GM21381 (cell line): ENCODE measurements around the gene SAMD14.

Experiments
- ATAC-seq: cut with Tn5 transposase; IDR thresholded peaks from one replicate; pipeline ENCODE4 v1.9.1; 2021; ENCODE audit warnings: mild to moderate bottlenecking, moderate library complexity; ENCODE audit not compliant: unreplicated experiment

The SAMD14 gene

DNA sequence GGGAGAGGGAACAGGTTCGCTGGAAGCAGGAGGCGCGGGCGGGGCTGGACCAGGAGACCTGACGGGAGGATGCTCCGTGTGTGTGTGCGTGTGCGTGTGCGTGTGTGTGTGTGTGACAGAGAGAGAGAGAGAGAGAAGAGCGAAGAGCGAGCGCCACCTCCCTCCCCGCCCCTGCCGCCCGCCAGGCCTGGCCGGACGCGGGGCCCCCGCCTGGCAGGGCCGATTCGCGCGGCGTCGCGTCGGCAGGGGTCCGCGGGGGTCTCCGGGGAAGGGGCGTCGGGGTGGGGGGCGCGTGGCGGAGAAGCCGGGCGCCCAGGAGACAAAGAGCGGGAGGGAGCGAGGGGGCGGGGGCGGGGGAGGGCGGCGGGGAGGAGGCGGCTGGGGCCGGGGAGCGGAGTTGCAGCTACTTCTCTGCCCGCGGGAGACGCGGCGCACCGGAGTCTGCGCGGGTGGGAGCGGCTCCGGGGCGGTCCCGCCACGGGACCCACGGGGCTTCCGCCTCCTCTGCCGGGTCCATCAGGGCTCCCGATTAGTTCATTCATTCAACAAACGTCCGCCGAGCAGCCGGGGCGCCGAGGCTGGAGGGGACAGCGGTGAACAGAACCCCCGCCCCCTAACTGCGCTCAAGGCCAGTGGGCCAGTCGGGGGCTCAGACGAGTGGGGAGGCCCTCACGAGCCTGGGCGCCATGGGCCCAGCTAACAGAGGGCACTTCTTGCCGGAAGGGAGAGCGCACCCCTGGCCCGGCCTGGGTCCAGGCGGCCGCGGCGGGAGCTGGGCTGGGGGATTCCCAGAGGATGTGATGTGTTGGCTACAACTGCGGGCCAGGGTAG lies at the start of gene SAMD14:
Gene SAMD14 (minus strand): TSS at position 433 of the 831 bp plus-strand sequence. CDS start 5,201 bp downstream, outside the sequence.
- no peak for ATAC-seq

DNA sequence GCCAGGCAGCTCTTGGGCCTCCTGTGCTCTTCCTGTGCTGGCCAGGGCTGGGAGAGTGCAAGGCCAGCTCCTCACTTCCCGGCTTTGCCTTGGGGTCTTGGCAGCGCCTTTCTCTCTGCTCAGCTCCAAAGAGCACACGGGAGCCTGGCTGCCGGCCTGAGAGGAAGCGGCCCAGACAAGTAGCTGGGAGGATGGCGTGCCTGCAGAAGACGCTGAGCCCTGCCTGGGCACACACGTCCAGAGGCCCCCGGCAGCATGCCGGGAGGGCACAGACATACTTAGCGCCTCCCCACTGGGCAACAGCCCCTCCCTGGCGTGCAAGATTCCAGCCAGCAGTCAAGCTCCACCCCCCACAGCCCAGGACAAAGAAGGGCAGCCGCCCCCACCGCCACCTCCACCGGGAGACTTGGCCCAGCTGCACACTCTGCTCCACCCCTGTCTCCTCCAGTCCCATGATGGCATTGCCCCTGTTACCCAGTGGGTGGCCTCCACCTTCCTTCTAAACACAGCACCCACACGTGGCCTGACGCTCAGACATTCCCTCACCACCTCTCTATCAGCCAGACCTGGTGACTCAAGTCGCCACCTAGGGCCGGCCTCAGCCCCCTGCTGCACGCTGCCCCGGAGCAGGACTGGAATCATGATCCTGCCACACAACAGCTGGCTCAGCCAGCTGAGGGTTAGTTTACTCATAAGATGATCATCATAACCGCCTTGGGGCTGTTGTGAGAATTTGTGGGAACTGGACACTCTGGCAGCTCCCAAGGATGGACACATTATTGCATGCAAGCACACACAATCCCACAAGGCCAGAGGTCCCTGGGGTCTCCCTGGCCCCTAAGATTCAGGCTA lies 48.2 kb upstream of the SAMD14 start:
- ATAC-seq: no peak

DNA sequence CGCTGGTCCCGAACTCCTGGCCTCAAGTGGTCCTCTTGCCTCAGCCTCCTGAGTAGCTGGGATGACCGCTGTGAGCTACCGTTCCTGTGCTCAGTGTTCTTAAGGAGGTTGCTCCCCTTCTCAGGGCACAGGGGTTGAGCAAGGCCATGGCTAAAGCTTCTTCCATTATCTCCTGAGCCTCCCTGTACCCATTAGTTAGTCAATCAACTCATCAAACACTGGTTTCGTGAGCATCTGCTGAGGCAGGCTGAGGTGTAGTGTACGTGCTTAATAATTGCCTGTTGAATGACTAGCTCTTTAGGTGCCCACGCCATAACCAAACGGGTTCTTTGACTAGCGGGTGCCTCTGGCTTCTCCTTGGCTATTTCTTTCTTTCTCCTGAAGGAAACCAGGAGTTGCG lies 47.5 kb upstream of the SAMD14 start:
- no peak for ATAC-seq

DNA sequence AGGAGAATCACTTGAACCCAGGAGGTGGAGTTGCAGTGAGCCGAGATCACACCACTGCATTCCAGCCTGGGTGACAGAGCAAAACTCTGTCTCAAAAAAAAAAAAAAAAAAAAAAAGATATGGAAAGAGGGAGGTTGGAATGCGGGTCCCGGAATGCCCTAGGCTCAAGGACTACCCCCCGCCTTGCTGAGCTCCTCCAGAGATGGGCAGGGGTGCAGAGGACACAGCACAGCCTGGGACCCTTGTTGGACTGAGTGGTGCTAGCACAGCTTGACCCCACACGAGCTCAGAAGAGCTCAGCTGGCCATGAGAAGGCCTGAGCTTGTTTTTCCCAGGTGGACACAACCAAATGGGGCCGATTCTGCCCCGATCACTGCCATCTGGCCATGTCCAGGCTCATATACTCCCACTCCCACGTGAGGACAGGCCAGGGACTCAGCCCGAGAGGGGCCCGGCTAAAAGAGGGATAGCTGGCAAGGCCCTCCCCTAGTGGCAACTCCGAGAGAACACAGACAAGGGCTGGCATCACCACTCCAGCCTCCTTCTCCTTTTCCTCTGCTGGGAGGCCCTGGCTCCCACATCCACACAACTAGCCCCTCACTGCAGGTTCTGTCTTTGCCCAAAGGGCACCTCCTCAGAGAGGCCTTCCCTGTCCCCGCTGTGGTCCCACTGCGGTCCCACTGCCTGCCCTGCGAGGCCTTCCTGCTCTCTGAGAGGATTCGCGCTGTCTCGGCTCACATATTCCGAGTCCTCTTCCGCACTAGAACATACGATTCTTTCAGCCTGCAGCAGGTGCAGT lies 46.8 kb upstream of the SAMD14 start:
- no peak for ATAC-seq

DNA sequence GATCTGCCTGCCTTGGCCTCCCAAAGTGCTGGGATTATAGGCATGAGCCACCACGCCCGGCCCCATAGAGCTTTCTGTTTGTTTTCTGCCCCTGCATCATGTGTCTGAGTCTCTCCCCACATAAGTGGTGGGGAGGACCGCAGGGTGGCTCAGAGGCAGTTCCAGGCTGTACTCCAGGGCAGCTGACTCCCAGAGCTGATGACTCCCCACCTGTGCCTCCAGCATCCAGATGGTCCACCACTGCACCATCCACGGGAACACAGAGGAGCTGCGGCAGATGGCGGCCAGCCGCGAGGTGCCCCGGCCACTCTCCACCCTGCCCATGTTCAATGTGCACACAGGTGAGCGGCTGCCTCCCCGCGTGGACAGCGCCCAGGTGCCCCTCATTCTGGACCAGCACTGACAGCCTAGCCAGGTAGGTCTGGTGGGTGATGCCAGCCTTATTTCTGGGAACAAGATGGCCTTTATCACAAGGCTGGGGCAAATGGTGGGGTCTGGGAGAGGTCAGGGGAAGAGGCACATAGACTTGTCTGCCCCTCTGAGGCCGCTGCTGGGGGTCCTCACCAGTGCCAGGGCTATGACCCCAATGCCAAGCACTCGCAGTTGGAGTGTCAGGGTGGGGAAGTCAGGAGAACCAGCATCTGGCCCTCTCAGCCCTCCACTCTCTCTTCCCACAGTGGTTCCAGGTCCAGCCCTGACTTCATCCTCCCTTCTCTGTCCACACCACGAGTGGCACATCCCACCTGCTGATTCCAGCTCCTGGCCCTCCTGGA lies 45.3 kb upstream of the SAMD14 start:
- no peak for ATAC-seq

DNA sequence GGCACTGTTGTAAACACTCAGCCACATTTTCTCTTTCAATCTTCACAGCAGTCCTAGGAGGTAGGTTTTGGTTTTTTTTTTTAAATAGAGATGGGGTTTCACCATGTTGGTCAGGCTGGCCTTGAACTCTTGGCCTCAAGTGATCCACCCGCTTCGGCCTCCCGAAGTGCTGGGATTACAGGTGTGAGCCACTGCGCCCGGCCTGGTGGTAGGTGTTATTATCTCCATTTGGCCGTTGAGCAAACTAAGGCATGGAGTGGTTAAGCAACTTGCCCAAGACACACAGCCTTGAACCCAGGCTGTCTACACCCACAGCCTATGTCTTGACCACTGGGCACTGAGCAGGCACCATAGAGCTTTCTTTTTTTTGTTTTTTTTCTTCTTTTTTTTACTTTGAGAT lies 44.5 kb upstream of the SAMD14 start:
- ATAC-seq: no peak

DNA sequence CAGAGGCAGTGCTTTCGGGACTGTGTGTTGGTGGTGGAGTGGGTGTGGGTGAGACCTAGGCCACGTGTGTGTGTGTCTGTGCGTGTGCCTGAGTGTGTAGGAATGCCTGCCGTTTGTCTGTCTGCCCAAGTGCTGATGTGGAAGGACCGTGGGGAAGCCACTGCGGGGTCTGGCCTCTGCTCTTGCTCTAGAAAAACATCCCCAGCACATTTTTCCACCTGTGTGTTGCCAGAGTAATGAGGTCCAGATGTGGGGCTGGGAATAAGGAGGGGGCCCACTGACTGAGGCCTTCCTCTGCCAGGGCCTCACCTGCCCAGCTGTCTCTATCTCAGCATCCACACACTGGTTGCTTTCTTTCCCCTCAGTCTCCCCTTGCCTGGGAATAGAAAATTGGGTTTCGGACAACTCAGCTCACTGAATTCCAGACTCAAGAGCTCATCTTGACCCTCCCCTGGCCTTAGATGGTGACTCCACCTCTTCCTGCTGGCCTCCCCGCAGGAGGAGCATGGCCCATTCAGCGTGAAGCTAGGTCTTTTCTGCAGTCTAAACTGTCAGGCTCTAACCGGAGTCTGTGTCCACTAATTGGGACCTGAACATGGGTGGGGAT lies 43.5 kb upstream of the SAMD14 start:
- no peak for ATAC-seq

DNA sequence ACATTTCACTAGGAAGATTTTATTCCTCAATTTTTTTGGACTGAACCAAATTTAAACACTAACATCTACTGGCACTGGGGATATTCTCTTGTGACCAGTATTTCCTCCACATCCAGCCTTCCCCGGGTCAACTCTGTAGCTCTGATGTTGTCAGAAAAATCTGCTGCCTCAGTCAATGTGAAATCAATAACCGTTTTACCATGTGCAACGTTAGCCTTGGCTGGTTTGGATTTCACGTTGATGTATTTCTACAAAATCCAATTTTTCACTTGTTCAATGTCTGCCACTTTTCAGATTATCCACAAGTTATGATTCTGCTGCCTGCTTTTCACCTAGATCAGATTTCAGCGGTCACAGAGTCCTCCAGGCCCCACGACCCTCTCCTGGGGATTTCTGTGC lies 43.0 kb upstream of the SAMD14 start:
- no peak for ATAC-seq

DNA sequence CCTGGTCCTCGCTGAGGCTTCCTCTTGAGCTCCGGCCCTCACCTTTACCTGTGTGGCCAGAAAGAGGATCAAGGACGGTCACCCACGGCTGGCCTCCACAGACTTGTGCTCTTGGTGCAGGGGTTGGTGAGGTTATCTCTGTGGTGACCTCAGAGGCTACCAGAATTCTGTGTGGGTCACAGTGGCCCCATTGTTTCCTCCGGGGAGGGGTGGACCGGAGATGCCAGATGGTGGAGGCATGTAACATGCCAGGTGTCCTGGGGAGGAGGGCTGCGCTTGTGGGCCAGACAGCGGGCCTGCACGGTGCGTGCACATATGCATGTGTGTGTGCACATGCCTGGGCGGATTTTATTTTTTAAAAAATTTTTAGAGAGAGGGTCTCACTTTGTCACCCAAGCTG lies 42.2 kb upstream of the SAMD14 start:
- no peak for ATAC-seq

DNA sequence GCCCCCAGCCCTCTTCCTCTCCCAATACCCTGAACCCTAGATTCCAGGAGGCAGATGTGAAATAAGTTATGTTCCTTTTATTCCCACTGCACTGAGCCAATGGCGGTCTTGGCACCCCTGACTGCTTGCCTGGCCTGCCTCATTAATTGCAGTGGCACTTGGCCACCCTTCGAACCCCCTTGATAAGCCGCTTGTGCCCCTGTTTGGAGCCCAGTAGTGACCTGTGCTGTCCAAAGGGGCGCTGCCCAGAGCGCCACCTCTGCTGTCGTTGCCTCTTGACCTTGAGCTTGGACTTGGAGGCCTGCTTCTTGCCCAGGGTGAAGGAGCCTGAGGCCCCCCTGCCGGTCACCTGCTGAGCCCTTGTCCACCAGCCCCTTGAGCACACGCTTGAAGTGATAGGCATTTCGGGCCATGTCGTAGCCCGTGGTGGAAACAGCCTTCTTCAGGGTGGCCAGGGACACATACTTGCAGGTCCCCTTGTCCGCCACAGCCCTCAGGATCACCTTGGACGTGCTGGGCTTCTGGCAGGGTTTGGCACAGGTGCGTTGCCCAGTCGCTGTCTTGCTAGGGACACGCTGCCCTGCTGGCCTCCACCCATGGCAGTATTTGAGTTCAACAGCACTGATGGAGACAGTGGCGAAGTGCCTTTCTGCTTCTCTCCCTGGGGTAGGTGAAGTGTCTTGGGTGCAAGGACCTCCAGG lies 41.6 kb upstream of the SAMD14 start:
- ATAC-seq: no peak

DNA sequence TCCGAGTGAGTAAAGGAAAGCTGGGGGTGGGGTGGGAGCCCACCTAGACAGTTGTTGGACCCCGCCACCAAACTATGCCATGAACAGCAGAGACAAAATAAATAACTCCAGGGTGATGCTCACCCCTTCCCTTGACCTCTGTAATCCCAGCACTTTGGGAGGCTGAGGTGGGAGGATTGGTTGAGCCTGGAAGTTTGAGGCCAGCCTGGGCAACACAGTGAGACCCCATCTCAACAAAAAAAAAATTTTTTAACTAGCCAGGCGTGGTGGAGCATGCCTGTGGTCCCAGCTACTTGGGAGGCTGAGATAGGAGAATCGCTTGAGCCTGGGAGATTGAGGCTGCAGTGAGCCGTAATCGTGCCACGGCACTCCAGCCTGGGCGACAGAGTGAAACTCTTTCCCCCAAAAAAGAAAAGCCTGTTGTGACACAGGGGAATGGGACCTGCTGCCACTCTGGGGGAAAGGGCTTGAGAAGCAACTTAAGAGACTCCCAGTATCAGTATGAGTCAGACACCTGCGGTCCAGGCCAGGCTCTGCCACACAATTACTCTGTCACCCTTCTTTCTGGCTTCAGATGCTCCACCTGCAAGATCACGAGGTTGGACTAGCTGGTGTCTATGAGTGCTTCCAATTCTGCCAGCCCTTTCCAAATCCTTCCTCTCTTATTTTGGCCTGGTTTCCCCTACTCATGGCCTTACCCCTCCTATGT lies 40.9 kb upstream of the SAMD14 start:
- ATAC-seq: peak; percentile 58

DNA sequence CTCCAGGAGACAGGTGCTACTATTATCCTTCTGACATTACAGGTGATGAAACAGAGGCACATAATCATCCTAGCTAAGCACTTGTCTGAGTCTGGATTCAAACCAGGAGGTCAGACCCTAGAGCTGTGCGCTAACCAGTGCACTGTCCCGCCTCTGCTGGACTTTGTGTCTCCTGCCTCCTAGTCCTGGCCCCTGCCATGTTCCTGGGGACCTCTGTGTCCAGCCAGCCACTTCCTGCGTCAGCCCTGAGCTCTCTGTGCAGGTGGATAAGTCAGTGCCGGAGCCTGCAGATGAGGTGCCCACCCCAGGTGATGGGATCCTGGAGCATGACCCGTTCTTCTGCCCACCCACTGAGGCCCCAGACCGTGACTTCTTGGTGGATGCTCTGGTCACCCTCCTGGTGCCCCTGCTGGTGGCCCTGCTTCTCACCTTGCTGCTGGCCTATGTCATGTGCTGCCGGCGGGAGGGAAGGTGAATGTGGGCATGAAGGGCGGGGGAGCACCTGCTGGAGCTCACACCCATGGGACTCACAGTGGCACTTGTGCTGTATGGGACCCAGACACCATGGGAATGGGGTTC lies 40.0 kb upstream of the SAMD14 start:
- ATAC-seq: no peak

DNA sequence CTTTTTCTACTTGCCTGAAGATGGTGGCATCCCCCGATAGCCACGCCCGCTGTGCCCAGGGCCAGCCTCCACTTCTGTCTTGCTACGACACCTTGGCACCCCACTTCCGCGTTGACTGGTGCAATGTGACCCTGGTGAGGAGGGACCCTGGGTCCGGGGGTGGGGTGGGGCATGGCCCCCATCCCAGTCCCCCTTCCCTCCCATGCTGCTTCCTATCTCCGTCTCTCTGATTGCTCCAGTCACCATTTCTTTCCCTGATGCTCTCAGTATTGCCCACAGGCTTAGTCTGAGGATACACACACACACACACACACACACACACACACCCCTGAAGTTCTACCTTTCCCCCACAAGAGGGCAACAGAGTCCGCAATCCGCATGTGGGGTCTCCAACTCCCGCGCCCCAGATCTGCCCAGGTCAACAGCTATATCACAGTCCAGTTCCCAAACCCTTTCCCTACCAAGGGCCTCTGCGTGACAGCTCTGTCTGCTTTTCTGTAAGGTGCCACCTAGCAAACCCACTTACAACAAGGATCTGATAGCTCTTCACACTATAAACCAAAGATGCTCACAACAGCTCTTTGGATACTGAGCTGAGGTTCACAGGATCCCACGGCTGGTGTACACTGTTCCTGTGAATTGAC lies 39.3 kb upstream of the SAMD14 start:
- ATAC-seq: no peak

DNA sequence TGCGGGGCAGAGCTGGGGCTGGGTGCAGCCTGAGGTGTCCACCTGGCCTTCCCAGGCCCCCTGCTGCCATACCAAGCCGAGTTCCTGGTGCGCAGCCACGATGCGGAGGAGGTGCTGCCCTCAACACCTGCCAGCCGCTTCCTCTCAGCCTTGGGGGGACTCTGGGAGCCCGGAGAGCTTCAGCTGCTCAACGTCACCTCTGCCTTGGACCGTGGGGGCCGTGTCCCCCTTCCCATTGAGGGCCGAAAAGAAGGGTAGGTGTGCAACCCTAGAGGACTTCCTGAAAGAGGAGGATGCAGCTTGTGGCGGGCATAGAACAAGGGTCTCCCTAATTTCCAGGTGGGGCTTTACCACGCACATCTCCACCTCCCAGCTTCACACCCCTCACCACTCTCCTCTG lies 38.4 kb upstream of the SAMD14 start:
- no peak for ATAC-seq

DNA sequence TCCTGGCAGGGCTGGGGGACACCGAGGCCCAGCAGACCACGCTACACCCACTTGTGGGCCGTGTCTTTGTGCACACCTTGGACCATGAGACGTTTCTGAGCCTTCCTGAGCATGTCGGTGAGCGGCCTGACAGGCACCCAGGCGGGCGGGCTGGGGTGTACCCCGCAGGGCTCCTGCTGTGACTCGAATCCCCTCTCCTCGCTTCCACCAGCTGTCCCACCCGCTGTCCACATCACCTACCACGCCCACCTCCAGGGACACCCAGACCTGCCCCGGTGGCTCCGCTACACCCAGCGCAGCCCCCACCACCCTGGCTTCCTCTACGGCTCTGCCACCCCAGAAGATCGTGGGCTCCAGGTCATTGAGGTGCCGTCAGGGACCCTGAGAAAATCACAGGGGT lies 37.4 kb upstream of the SAMD14 start:
- ATAC-seq: no peak

DNA sequence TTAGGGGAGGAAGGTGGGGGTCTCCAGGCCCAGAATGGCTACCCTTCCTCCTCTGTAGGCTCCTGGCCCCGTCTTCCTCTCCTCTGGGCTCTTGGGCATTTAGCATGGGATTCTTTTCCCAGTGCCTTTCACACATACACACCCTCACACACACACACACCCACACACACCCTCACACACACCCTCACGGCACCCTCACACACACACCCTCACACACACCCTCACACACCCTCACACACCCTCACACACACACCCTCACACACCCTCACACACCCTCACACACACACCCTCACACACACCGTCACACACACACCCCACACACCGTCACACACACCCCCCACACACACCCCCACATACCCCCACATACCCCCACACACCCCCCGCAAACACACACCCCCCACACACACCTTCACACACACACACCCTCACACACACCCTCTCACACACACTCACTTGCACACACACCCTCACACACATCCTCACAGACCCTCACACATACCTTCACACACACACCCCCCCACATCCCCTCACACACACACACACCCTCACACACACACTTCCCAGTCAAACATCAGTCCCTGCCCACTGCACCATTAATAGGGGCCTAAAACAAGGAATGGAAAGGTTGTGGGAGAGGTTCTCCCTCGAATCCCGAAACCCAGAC lies 36.7 kb upstream of the SAMD14 start:
- no peak for ATAC-seq

DNA sequence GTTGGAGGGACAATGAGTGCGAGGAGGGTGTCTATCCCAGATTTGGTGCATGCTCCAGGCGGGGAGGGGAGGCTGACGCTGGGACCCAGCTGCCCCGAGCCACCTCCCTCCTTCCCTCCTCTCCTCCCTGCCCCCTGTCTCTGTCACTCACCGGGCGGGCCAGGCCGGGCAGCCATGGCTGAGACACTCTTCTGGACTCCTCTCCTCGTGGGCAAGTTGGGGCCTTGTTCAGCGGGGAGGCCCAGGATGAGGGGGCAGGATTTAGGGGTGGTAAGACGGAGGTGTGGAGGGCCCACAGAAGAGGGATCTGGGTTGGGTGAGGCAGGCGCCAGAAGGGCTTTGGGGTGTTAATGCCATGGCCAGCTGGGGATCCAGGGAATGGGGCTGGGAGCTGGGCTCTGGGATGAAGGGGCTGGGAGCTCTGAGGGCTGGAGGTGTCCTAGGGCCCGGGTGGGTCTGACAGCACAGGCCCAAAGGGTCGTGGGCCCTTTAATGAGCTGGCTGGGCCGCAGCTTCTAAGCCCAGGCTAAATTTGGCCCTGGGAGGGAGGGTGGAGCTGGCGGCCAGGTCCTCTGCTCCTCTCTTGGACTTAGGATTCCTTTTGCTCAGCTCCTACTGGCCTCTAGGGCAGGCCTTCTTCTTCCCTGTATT lies 36.0 kb upstream of the SAMD14 start, which contains the start of gene SGCA:
Gene SGCA (plus strand): TSS at position 139 of the 651 bp plus-strand sequence. CDS start 36 bp downstream, at position 175.
- no peak for ATAC-seq
